GM12891 (cell line): ENCODE results near the gene LCP2.

Source experiments
- POLR2AphosphoS5 ChIP-seq: IDR thresholded peaks from 2 replicates; pipeline ENCODE4 v1.6.1; 2011; ENCODE audit warnings: low read depth, low read length, control low read depth
- TAF1 ChIP-seq: IDR thresholded peaks from 2 replicates; pipeline ENCODE4 v1.6.1; 2011; ENCODE audit warnings: low read depth, low read length, control low read depth

GRCh38 chr5:170277867-170278281 lies 19.7 kb downstream of the LCP2 start:
- TF ChIP-seq TAF1 (no peak), POLR2AphosphoS5 (no peak)
